Kidney (tissue), 14 donors: ENCODE measurements around the gene STK11. TPM values are rescaled to one million over a fixed set of nuclear protein-coding genes. Genes with fewer than 3 reads are reported as not detected.

Source experiments
- DNase-seq, 5 donors: peaks; one replicate each; pipeline ENCODE4 v3.0.0-alpha.2; 2013 to 2020
- FAIRE-seq: peaks from 2 replicates; lab custom pipeline; 2012; peaks lifted over from hg19 to GRCh38; lab: Jason Lieb, UNC
- H3K27ac ChIP-seq, 2 donors: one replicate each; pipeline ENCODE4 v1.7.0; 2013; ENCODE audit warnings: low read depth in 2 of 2, low read length in 2 of 2, inconsistent platforms in 1 of 2
- H3K27me3 ChIP-seq: one replicate; pipeline ENCODE4 v1.7.1; 2013; ENCODE audit warnings: low read length, inconsistent platforms; ENCODE audit not compliant: control insufficient read depth, insufficient read depth
- H3K36me3 ChIP-seq, 3 donors: one replicate each; pipeline versions ENCODE4 v1.7.0 to v1.7.1; 2013; ENCODE audit warnings: low read length in 3 of 3, control low read depth in 1 of 3, inconsistent platforms in 1 of 3; ENCODE audit not compliant: insufficient read depth in 3 of 3, control insufficient read depth in 2 of 3
- H3K4me1 ChIP-seq, 3 donors: one replicate each; pipeline versions ENCODE4 v1.7.0 to v1.7.1; 2013; ENCODE audit warnings: low read length in 3 of 3, inconsistent platforms in 1 of 3, low read depth in 1 of 3; ENCODE audit not compliant: control insufficient read depth in 2 of 3, insufficient read depth in 2 of 3
- H3K4me3 ChIP-seq, 3 donors: one replicate each; pipeline versions ENCODE4 v1.7.0 to v1.8.1; 2013; ENCODE audit warnings: low read length in 3 of 3, control low read depth in 1 of 3, inconsistent platforms in 1 of 3
- H3K9ac ChIP-seq, 3 donors: one replicate each; pipeline versions ENCODE4 v1.7.0 to v1.7.1; 2013; ENCODE audit warnings: low read length in 3 of 3, control low read depth in 1 of 3, inconsistent platforms in 1 of 3
- H3K9me3 ChIP-seq, 3 donors: one replicate each; pipeline versions ENCODE4 v1.7.0 to v1.7.1; 2013; ENCODE audit warnings: low read length in 3 of 3, control low read depth in 1 of 3, inconsistent platforms in 1 of 3; ENCODE audit not compliant: control insufficient read depth in 2 of 3, insufficient read depth in 1 of 3
- CTCF ChIP-seq: IDR thresholded peaks from 3 replicates; pipeline ENCODE4 v1.5.1; 2012; ENCODE audit warnings: mild to moderate bottlenecking, moderate library complexity, borderline replicate concordance; ENCODE audit not compliant: insufficient read depth; ENCODE audit errors: extremely low read depth
- intact Hi-C: fragments of 100-400 bp; cut with DNase I; formaldehyde crosslinking; loops from one replicate; pipeline ENCODE4 v1.11.1; 2022
- polyA plus RNA-seq: library from polyadenylated mRNA; stranded (reverse); fragments of 350-450 nt; fragmentation: Illumina TruSeq; extraction: RNeasy Lipid Tissue Mini Kit (QIAGEN cat#74804); gene quantifications from one replicate; pipeline ENCODE4 v1.2.3, GENCODE V29; 2014; ENCODE audit warnings: low read depth, low replicate concordance; ENCODE audit not compliant: insufficient read depth
- total RNA-seq: library from RNA; stranded (reverse); fragmentation: NEBNext Ultra II Directional; extraction: Animal tissue kit (Norgen Biotek cat#: 25700); gene quantifications from one replicate; pipeline ENCODE4 v1.2.1, GENCODE V29; 2021
- donor health status: control.
- donor health status: control.
- donor health status: control.
- donor health status: control.
- donor health status: control.
- donor health status: DM: yes; HTN: yes; CAD: no.
- donor health status: Normal renal cell carcinoma (clear cell type).

STK11 gene
- total and polyA plus RNA-seq, 2 donors from 2014 or later = 40.7 to 57.7 TPM

- no peak overlapping the region for H3K4me3 ChIP-seq
- H3K9ac ChIP-seq = no peak overlapping the region
- no peaks in the 10 kb centered on the region for H3K36me3 ChIP-seq
- intact Hi-C loops = no loop called here
- peak; percentile 74 to 93 (median 83) for DNase-seq
- H3K9me3 ChIP-seq = no peaks in the 10 kb centered on the region
- no peaks in the 10 kb centered on the region for H3K27me3 ChIP-seq
- no peak for FAIRE-seq
- H3K4me1 ChIP-seq = peaks cover 3 to 57% (median 35%) of the 10 kb centered on the region in 3 donors
- peak overlapping the region; percentile 37 to 71 for H3K27ac ChIP-seq
- TF ChIP-seq CTCF = no peak
These were observed 59.4 kb downstream of the STK11 start for GRCh38 chr19:1264801-1265614.

GRCh38 chr19:1265615-1266128 is 60.1 kb downstream of the STK11 start:
- Histone ChIP-seq H3K4me3 (peak overlapping the region in 1 of 3 donors; percentile 47), H3K36me3 (no peaks in the 10 kb centered on the region), H3K4me1 (peaks cover 3 to 57% (median 31%) of the 10 kb centered on the region in 3 donors), H3K9ac (no peak overlapping the region), H3K9me3 (no peaks in the 10 kb centered on the region), H3K27me3 (no peaks in the 10 kb centered on the region), H3K27ac (peak overlapping the region; percentile 71 to 81)
- TF ChIP-seq CTCF = no peak
- FAIRE-seq = no peak
- peak in 3 of 5 donors; percentile 62 to 93 (median 82) for DNase-seq
- intact Hi-C loops = no loop called here

- Histone ChIP-seq H3K4me3 (peak overlapping the region in 1 of 3 donors; percentile 51), H3K9me3 (no peaks in the 10 kb centered on the region), H3K36me3 (peaks cover 3 to 5% (median 3%) of the 10 kb centered on the region in 3 donors), H3K9ac (no peak overlapping the region), H3K4me1 (peaks cover 3 to 62% (median 35%) of the 10 kb centered on the region in 3 donors), H3K27ac (peak overlapping the region; percentile 71 to 81), H3K27me3 (no peaks in the 10 kb centered on the region)
- FAIRE-seq = no peak
- DNase-seq = peak; percentile 81 to 97 (median 90)
- TF ChIP-seq CTCF = no peak
- intact Hi-C loops = no loop called here
These were observed 60.7 kb downstream of the STK11 start for GRCh38 chr19:1266129-1266915.
